ENCODE measurements around the gene PLEKHA6.
"Not testable (repeated sequence)": the region's sequence is repeated elsewhere in the genome, so short reads cannot be mapped to it uniquely, and the experiment has no call there.

Gene PLEKHA6

DNA sequence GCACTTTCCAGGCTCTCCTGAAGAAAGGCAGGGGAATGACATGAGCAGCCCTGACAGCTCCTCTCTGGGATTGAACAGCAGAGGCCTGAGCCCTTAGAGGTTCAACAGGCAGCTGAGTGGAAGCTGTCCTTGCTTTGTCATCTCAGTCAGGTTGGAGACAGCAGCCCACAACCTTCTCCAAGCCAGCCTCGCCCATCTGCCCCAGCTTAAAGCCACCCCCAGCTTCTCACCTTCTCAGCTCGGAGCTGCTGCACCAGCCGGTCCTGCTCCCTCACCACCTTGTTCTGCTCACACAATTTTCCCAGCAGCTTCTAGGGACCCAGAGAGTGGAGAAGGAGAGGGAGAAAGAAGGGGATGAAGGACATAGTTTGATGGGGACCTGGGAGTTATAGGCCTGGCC is 110.8 kb downstream of the PLEKHA6 start:
- H3K4me3 ChIP-seq (ENCODE audit: low read length) = no peak overlapping the region
- no peak for DNase-seq (ENCODE audit: low read depth)
- TF ChIP-seq, protein P1, sequence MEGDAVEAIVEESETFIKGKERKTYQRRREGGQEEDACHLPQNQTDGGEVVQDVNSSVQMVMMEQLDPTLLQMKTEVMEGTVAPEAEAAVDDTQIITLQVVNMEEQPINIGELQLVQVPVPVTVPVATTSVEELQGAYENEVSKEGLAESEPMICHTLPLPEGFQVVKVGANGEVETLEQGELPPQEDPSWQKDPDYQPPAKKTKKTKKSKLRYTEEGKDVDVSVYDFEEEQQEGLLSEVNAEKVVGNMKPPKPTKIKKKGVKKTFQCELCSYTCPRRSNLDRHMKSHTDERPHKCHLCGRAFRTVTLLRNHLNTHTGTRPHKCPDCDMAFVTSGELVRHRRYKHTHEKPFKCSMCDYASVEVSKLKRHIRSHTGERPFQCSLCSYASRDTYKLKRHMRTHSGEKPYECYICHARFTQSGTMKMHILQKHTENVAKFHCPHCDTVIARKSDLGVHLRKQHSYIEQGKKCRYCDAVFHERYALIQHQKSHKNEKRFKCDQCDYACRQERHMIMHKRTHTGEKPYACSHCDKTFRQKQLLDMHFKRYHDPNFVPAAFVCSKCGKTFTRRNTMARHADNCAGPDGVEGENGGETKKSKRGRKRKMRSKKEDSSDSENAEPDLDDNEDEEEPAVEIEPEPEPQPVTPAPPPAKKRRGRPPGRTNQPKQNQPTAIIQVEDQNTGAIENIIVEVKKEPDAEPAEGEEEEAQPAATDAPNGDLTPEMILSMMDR (conservative IDR thresholded peaks at IDR 0.05; ENCODE audit: low read length) = no peak

DNA sequence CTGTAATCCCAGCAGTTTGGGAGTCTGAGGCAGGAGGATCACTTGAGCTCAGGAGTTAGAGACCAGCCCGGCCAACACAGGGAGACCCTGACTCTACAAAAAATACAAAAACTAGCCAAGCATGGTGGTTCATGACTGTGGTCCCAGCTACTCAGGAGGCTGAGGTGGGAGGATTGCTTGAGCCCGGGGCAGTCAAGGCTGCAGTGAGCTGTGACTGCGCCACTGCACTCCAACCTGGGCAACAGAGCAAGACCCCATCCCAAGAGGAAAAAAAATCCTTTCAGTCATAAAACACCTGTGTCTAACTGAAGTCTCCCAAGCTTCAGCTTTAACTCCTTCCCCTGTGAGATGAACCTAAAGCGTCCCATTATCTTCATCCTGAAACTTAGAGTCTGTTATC is 112.9 kb downstream of the PLEKHA6 start:
- no peak for DNase-seq (ENCODE audit: low read depth)
- no peak overlapping the region for H3K4me3 ChIP-seq (ENCODE audit: low read length)
- TF ChIP-seq, protein P1 (conservative IDR thresholded peaks at IDR 0.05; ENCODE audit: low read length) = no peak

- no peak overlapping the region for H3K4me3 ChIP-seq (ENCODE audit: low read length)
- TF ChIP-seq, protein P1 (conservative IDR thresholded peaks at IDR 0.05; ENCODE audit: low read length) = no peak
- DNase-seq (ENCODE audit: low read depth) = no peak
Observed at GRCh38 chr1:204242920-204243319, 116.8 kb downstream of the PLEKHA6 start.

- no peak for DNase-seq (ENCODE audit: low read depth)
- TF ChIP-seq, protein P1 (conservative IDR thresholded peaks at IDR 0.05; ENCODE audit: low read length) = no peak
- H3K4me3 ChIP-seq (ENCODE audit: low read length) = no peak overlapping the region
Observed at GRCh38 chr1:204241914-204242313, 117.8 kb downstream of the PLEKHA6 start.

- no peak for DNase-seq (ENCODE audit: low read depth)
- TF ChIP-seq, protein P1 (conservative IDR thresholded peaks at IDR 0.05; ENCODE audit: low read length) = no peak
- H3K4me3 ChIP-seq (ENCODE audit: low read length) = no peak overlapping the region
Observed at GRCh38 chr1:204241050-204241449, 118.7 kb downstream of the PLEKHA6 start.

DNA sequence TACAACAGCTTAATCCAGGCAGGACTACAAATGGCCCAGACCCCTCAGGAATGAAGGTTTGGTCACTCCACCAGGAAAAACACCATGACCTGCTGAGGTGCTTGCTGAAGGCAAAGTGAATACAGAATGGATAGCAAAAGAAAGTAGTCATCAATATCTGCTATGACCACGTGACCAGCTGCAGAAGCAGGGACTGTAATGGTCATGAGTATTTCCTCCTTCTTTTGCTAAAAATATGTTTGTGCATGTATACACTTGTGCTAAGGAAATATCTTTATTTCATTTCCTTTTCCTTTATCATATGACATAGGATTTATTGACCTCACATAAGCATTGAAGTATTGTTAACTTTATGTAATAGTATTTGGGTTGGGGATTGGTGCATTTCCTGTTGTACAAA is 119.5 kb downstream of the PLEKHA6 start:
- no peak for DNase-seq (ENCODE audit: low read depth)
- TF ChIP-seq, protein P1 (conservative IDR thresholded peaks at IDR 0.05; ENCODE audit: low read length) = no peak
- no peak overlapping the region for H3K4me3 ChIP-seq (ENCODE audit: low read length)

DNA sequence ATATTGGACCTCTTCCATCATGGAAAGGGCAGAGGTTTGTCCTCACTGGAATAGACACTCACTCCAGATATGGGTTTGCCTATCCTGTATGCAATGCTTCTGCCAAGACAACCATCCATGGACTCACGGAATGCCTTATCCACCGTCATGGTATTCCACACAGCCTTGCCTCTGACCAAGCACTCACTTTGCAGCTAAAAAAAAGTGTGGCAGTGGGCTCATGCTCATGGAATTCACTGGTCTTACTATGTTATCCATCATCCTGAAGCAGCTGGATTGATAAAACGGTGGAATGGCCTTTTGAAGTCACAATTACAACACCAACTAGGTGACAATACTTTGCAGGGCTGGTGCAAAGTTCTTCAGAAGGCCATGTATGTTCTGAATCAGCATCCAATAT is 120.3 kb downstream of the PLEKHA6 start:
- not testable (repeated sequence) for DNase-seq (ENCODE audit: low read depth); H3K4me3 ChIP-seq (ENCODE audit: low read length)

DNA sequence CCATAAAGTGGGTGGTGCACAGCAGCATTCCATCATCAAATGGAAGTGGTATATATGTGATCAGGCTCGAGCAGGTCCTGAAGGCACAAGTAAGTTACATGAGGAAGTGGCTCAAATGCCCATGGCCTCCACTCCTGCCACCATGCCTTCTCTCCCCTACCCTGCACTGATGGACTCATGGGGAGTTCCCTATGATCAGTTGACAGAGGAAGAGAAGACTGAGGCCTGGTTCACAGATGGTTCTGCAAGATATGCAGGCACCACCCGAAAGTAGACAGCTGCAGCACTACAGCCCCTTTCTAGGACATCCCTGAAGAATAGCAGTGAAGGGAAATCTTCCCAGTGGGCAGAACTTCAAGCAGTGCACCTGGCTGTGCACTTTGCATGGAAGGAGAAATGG is 121.2 kb downstream of the PLEKHA6 start:
- DNase-seq (ENCODE audit: low read depth) = not testable (repeated sequence)

GRCh38 chr1:204237515-204237914 is 122.2 kb downstream of the PLEKHA6 start:
- not testable (repeated sequence) for H3K4me3 ChIP-seq (ENCODE audit: low read length); DNase-seq (ENCODE audit: low read depth)

More for the DNA sequence above, 121.2 kb downstream of the PLEKHA6 start:
- H3K4me3 ChIP-seq (ENCODE audit: low read length) = not testable (repeated sequence)

All from AG10803 (cell line).